Progenitor cell of endocrine pancreas (in vitro differentiated cells): ENCODE results near the gene NRXN3. TPM values are rescaled to one million over a fixed set of nuclear protein-coding genes. Genes with fewer than 3 reads are reported as not detected.

ENCODE experiments used
- DNase-seq: peaks from one replicate; pipeline ENCODE4 v3.0.0; 2021; ENCODE audit warnings: low spot score; ENCODE audit not compliant: unreplicated experiment
- H3K27ac Mint-ChIP-seq: 2 replicates; pipeline ENCODE4 v1.8.0; 2021; ENCODE audit warnings: mild to moderate bottlenecking, moderate library complexity, mixed read lengths
- H3K27me3 Mint-ChIP-seq: 2 replicates; pipeline ENCODE4 v1.8.0; 2021; ENCODE audit warnings: mixed read lengths
- H3K36me3 Mint-ChIP-seq: 2 replicates; pipeline ENCODE4 v1.8.0; 2022; ENCODE audit warnings: mixed read lengths; ENCODE audit not compliant: insufficient read depth
- H3K4me1 Mint-ChIP-seq: 2 replicates; pipeline ENCODE4 v1.8.0; 2021; ENCODE audit warnings: low read depth, mixed read lengths
- H3K4me3 Mint-ChIP-seq: 2 replicates; pipeline ENCODE4 v1.8.0; 2021; ENCODE audit warnings: low read depth, mild to moderate bottlenecking, moderate library complexity, mixed read lengths
- H3K9me3 Mint-ChIP-seq: 2 replicates; pipeline ENCODE4 v1.8.0; 2021; ENCODE audit warnings: low read depth, mixed read lengths
- total RNA-seq: library from RNA; stranded (reverse); gene quantifications from 2 replicates; pipeline ENCODE4 v1.2.1, GENCODE V29; 2021
- TF ChIP-seq, protein P1 (sequence below): fragments of 200-600 bp; sonication (generic); IDR thresholded peaks from one replicate; pipeline ENCODE4 v1.5.0; 2021; ENCODE audit warnings: antibody characterized with exemption, mild to moderate bottlenecking; ENCODE audit not compliant: unreplicated experiment

NRXN3 gene
- total RNA-seq, 1 donor from 2014 or later, result 22.1 TPM

DNA sequence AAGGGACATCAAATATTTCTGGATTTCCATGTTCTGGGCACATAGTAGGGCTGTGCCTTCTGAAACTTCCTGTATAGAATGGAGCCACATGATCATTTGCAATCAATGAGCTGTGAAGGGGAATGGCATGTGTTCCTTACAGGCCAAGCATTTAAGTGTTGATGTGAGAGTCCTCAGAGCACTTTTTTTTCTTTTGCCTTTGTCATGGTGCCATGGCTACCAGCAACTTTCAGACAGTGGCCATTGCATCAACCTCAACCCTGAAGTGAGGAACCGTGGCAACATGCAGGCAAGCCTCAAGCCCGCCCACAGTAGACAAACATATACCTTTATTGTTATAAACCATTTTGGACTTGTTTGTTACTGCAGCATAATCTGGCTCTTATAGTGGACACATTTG is 948.1 kb downstream of the NRXN3 start:
- no peaks in the 10 kb centered on the region for H3K36me3 Mint-ChIP-seq
- no peaks in the 10 kb centered on the region for H3K9me3 Mint-ChIP-seq
- H3K27me3 Mint-ChIP-seq, result no peaks in the 10 kb centered on the region
- H3K27ac Mint-ChIP-seq, result no peak overlapping the region
- peaks cover 3% of the 10 kb centered on the region for H3K4me1 Mint-ChIP-seq
- TF ChIP-seq, protein P1, sequence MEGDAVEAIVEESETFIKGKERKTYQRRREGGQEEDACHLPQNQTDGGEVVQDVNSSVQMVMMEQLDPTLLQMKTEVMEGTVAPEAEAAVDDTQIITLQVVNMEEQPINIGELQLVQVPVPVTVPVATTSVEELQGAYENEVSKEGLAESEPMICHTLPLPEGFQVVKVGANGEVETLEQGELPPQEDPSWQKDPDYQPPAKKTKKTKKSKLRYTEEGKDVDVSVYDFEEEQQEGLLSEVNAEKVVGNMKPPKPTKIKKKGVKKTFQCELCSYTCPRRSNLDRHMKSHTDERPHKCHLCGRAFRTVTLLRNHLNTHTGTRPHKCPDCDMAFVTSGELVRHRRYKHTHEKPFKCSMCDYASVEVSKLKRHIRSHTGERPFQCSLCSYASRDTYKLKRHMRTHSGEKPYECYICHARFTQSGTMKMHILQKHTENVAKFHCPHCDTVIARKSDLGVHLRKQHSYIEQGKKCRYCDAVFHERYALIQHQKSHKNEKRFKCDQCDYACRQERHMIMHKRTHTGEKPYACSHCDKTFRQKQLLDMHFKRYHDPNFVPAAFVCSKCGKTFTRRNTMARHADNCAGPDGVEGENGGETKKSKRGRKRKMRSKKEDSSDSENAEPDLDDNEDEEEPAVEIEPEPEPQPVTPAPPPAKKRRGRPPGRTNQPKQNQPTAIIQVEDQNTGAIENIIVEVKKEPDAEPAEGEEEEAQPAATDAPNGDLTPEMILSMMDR, result no peak
- DNase-seq, result no peak
- no peak overlapping the region for H3K4me3 Mint-ChIP-seq

- Mint-ChIP-seq H3K4me3 (no peak overlapping the region), H3K9me3 (no peaks in the 10 kb centered on the region), H3K4me1 (no peaks in the 10 kb centered on the region), H3K36me3 (no peaks in the 10 kb centered on the region), H3K27me3 (no peaks in the 10 kb centered on the region), H3K27ac (no peak overlapping the region)
- no peak for DNase-seq
- TF ChIP-seq, protein P1, result no peak
Observed at GRCh38 chr14:79134361-79134760, 964.2 kb downstream of the NRXN3 start.

DNA sequence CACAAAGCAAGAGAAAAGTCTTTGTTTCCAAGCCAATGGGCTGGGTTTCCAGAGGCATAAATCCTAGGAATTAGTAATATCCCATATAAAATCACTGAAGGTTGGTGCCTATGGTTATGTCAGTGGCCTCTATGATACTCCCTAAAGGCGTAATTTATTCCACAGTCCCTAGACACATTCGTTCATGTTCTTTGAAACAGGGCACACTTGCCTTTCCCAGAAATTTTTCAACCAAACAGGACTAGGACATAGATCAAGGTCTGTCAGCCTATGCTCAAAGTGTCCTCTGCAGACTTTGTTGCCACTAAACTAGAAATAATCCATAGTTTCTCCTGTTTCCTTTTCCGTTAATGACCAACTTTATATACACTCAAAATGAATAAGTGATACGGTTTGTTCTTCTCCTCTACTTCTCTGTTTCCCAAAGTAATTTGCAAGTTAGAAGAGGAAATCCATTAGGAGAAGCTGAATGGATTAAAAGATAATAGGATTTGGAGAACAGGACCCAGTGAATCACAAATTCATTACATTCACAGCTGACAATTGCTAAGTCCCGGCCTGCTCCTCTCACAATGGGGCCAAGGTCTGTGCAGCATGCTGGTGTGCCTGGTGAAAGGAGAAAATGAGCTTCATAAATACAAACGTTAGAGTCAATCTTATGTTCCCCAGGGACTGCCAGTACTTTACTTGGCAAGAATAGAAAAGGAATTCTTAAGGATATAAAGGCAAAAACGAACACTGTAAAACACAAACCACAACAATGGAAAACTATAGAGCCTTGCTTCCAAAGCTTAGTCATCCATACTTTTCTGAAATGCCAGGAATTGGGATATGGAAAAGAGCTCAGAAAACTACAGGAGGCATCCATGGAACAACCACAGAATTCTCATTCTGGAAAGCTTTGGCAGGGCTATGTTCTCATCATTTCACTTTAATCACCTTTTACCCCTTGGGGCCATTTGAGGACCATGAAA is 966.2 kb downstream of the NRXN3 start:
- H3K27me3 Mint-ChIP-seq, result no peaks in the 10 kb centered on the region
- H3K4me3 Mint-ChIP-seq, result no peak overlapping the region
- H3K27ac Mint-ChIP-seq, result no peak overlapping the region
- peaks cover 2% of the 10 kb centered on the region for H3K4me1 Mint-ChIP-seq
- H3K9me3 Mint-ChIP-seq, result no peaks in the 10 kb centered on the region
- TF ChIP-seq, protein P1, result no peak
- H3K36me3 Mint-ChIP-seq, result no peaks in the 10 kb centered on the region
- DNase-seq, result no peak

DNA sequence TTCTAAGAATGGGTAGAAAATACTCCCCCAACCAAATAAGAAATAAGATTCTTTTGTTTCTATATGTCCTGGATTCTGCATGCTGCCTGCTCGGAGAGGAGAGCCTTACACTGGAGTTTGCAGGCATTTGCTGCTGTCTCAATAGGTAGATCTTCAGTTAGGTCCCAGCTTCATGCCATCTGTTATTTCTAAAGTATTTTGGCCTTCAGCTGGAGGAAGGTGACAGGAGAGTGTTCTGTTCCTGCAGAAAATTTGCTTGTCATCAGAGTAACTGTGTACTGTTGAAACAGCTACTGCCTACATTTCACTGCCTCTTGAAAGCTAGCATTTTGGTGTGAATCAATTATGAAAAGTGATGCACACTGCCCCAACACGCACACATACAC is 966.9 kb downstream of the NRXN3 start:
- TF ChIP-seq, protein P1, result no peak
- Mint-ChIP-seq H3K27me3 (no peaks in the 10 kb centered on the region), H3K4me1 (peaks cover 3% of the 10 kb centered on the region)

GRCh38 chr14:79137836-79138235 is 967.7 kb downstream of the NRXN3 start:
- no peaks in the 10 kb centered on the region for H3K36me3 Mint-ChIP-seq
- no peaks in the 10 kb centered on the region for H3K9me3 Mint-ChIP-seq
- H3K27ac Mint-ChIP-seq, result no peak overlapping the region
- TF ChIP-seq, protein P1, result no peak
- no peak overlapping the region for H3K4me3 Mint-ChIP-seq
- H3K4me1 Mint-ChIP-seq, result peaks cover 3% of the 10 kb centered on the region
- no peaks in the 10 kb centered on the region for H3K27me3 Mint-ChIP-seq
- no peak for DNase-seq

More for the DNA sequence above, 966.9 kb downstream of the NRXN3 start:
- H3K27ac Mint-ChIP-seq, result no peak overlapping the region
- H3K4me3 Mint-ChIP-seq, result no peak overlapping the region
- no peak for DNase-seq
- no peaks in the 10 kb centered on the region for H3K9me3 Mint-ChIP-seq
- no peaks in the 10 kb centered on the region for H3K36me3 Mint-ChIP-seq
